HepG2 (cell line): ENCODE data around the gene CDHR3. TPM values are rescaled to one million over a fixed set of nuclear protein-coding genes. Genes with fewer than 3 reads are reported as not detected.

Experiments used
- ATAC-seq: fragments of 200-7000 bp; cut with Tn5 transposase; 3 replicates; pipeline ENCODE4 v1.9.1; 2020; ENCODE audit warnings: mild to moderate bottlenecking, moderate library complexity
- BruUV-seq: library from RNA; stranded (reverse); fragments of 400-500 nt; replicated peaks from 2 replicates; lab custom pipeline; 2021; lab: Mats Ljungman, UMichigan
- CTCF ChIA-PET: fragments of 300-600 bp; formaldehyde crosslinking; extraction: SDS; loops from one replicate; lab custom pipeline; 2021; ENCODE audit warnings: low total read pairs, inconsistent platforms, low intra/inter-chr PET ratio; lab: Yijun Ruan, JAX
- POLR2A ChIA-PET: fragments of 350-600 bp; sonication (Branson Sonifier 250); formaldehyde crosslinking; loops from one replicate; lab custom pipeline; 2020; ENCODE audit warnings: antibody characterized with exemption, inconsistent platforms; lab: Yijun Ruan, JAX
- DNase-seq: peaks from one replicate; pipeline ENCODE4 v3.0.0-alpha.2; 2015; ENCODE audit warnings: low spot score
- FAIRE-seq: peaks from 3 replicates; lab custom pipeline; 2011; peaks lifted over from hg19 to GRCh38; lab: Jason Lieb, UNC
- H2AFZ ChIP-seq: one replicate; pipeline ENCODE4 v1.6.1; 2011; ENCODE audit warnings: low read length, inconsistent platforms
- H3K27ac ChIP-seq: fragments of 300-600 bp; 3 replicates; pipeline ENCODE4 v1.8.0; 2011; ENCODE audit warnings: mixed run types, mild to moderate bottlenecking, mixed read lengths, low read length, inconsistent platforms; ENCODE audit not compliant: insufficient read depth; ENCODE audit errors: extremely low read length
- H3K27me3 ChIP-seq, 2 experiments: fragments of 200-600 bp in 1 of 2; 2 replicates in 1 of 2; 3 replicates in 1 of 2; pipeline versions ENCODE4 v1.6.0 to v1.8.0; 2011; ENCODE audit warnings: low read length in 2 of 2, mild to moderate bottlenecking in 2 of 2, moderate library complexity in 2 of 2, inconsistent platforms in 1 of 2; ENCODE audit not compliant: insufficient read depth in 2 of 2, control insufficient read depth in 1 of 2
- H3K36me3 ChIP-seq, 2 experiments: fragments of 200-600 bp in 1 of 2; replicated peaks in 1 of 2; 2 replicates in 1 of 2; 3 replicates in 1 of 2; pipeline versions ENCODE4 v1.5.1 to v1.8.0; 2011; ENCODE audit warnings: low read length in 2 of 2, inconsistent platforms in 1 of 2; ENCODE audit not compliant: insufficient read depth in 2 of 2, control insufficient read depth in 1 of 2
- H3K4me1 ChIP-seq: 2 replicates; pipeline ENCODE4 v1.5.1; 2012; ENCODE audit warnings: low read length, inconsistent platforms; ENCODE audit not compliant: insufficient read depth
- H3K4me2 ChIP-seq: 2 replicates; pipeline ENCODE4 v1.6.0; 2011; ENCODE audit warnings: low read depth, low read length, inconsistent platforms
- H3K4me3 ChIP-seq, 3 experiments: fragments of 200-600 bp in 1 of 3; sonication (generic), shearing (Covaris generic) in 1 of 3; replicated peaks in 1 of 3; 2 replicates each; pipeline ENCODE4 v1.5.1; 2011 to 2016; ENCODE audit warnings: low read length in 3 of 3, inconsistent platforms in 2 of 3, low read depth in 2 of 3, mild to moderate bottlenecking in 2 of 3, control low read depth in 1 of 3, mixed read lengths in 1 of 3; ENCODE audit not compliant: insufficient read depth in 1 of 3
- H3K79me2 ChIP-seq: one replicate; pipeline ENCODE4 v1.6.1; 2011; ENCODE audit warnings: low read length, inconsistent platforms; ENCODE audit not compliant: insufficient read depth
- H3K9ac ChIP-seq: 2 replicates; pipeline ENCODE4 v1.6.0; 2011; ENCODE audit warnings: mild to moderate bottlenecking, low read depth, low read length, inconsistent platforms; ENCODE audit not compliant: insufficient read depth
- H3K9me3 ChIP-seq: 2 replicates; pipeline ENCODE4 v1.5.1; 2012; ENCODE audit warnings: mild to moderate bottlenecking, low read length
- H4K20me1 ChIP-seq: 2 replicates; pipeline ENCODE4 v1.6.0; 2011; ENCODE audit warnings: inconsistent platforms, mild to moderate bottlenecking, low read length, moderate library complexity; ENCODE audit not compliant: insufficient read depth
- CENPX ChIP-seq: sonication (generic); formaldehyde crosslinking; IDR thresholded peaks from 2 replicates; pipeline ENCODE4 v1.9.0; 2021; ENCODE audit warnings: mild to moderate bottlenecking, missing genetic modification reagents, moderate library complexity
- KLF12 ChIP-seq: sonication (generic); formaldehyde crosslinking; IDR thresholded peaks from 2 replicates; pipeline ENCODE4 v1.4.0; 2020; ENCODE audit warnings: missing genetic modification reagents, borderline replicate concordance
- NFE2L1 ChIP-seq: sonication (generic); formaldehyde crosslinking; IDR thresholded peaks from 2 replicates; pipeline ENCODE4 v1.4.0; 2020; ENCODE audit warnings: missing genetic modification reagents, mild to moderate bottlenecking, borderline replicate concordance
- PHF20 ChIP-seq: sonication (generic); formaldehyde crosslinking; IDR thresholded peaks from 2 replicates; pipeline ENCODE4 v1.5.0; 2020; ENCODE audit warnings: mild to moderate bottlenecking, missing genetic modification reagents
- PHF8 ChIP-seq: sonication (generic); formaldehyde crosslinking; IDR thresholded peaks from 2 replicates; pipeline ENCODE4 v1.5.0; 2020; ENCODE audit warnings: missing genetic modification reagents
- SAFB2 ChIP-seq: sonication (generic); formaldehyde crosslinking; IDR thresholded peaks from 2 replicates; pipeline ENCODE4 v1.5.1; 2020; ENCODE audit warnings: missing genetic modification reagents, low read depth, mild to moderate bottlenecking, borderline replicate concordance
- SIX4 ChIP-seq: sonication (generic); formaldehyde crosslinking; IDR thresholded peaks from 2 replicates; pipeline ENCODE4 v1.4.0; 2020; ENCODE audit warnings: missing genetic modification reagents
- TOE1 ChIP-seq: sonication (generic); formaldehyde crosslinking; IDR thresholded peaks from 2 replicates; pipeline ENCODE4 v1.4.0; 2020; ENCODE audit warnings: mild to moderate bottlenecking, missing genetic modification reagents
- ZBTB25 ChIP-seq: IDR thresholded peaks from 2 replicates; pipeline ENCODE4 v1.6.1; 2018; ENCODE audit warnings: missing genetic modification reagents
- ZFP37 ChIP-seq: sonication (generic); formaldehyde crosslinking; IDR thresholded peaks from 2 replicates; pipeline ENCODE4 v1.4.0; 2020; ENCODE audit warnings: missing genetic modification reagents, borderline replicate concordance
- ZNF329 ChIP-seq: sonication (generic); formaldehyde crosslinking; IDR thresholded peaks from 2 replicates; pipeline ENCODE4 v1.9.0; 2021; ENCODE audit warnings: low read depth, mild to moderate bottlenecking, missing genetic modification reagents
- ZNF546 ChIP-seq: sonication (generic); formaldehyde crosslinking; conservative IDR thresholded peaks from 2 replicates; pipeline ENCODE4 v1.8.1; 2023; ENCODE audit warnings: mild to moderate bottlenecking, missing genetic modification reagents
- ZNF777 ChIP-seq: sonication (generic); formaldehyde crosslinking; IDR thresholded peaks from 2 replicates; pipeline ENCODE4 v1.4.0; 2020; ENCODE audit warnings: missing genetic modification reagents
- ZNF790 ChIP-seq: sonication (generic); formaldehyde crosslinking; IDR thresholded peaks from 2 replicates; pipeline ENCODE4 v1.8.0; 2022; ENCODE audit warnings: missing genetic modification reagents, mild to moderate bottlenecking, borderline replicate concordance
- ZZZ3 ChIP-seq: sonication (generic); formaldehyde crosslinking; IDR thresholded peaks from 2 replicates; pipeline ENCODE4 v1.4.0; 2020; ENCODE audit warnings: missing genetic modification reagents, mild to moderate bottlenecking, borderline replicate concordance
- WGBS: methylation state at CpG from one replicate; pipeline ENCODE4 v1.1.6; 2017; ENCODE audit warnings: low lambda C conversion rate; 5-methylcytosine and 5-hydroxymethylcytosine counted together
- in situ Hi-C: cut with HindIII; loops from 2 replicates; pipeline ENCODE4 v1.10.0; 2017; ENCODE audit warnings: low pct_unique_long_range_greater_than_20kb; ENCODE audit not compliant: extremely low pct_ligation_motif_present
- intact Hi-C: fragments of 100-400 bp; cut with micrococcal nuclease; formaldehyde crosslinking; loops from one replicate; pipeline ENCODE4 v1.10.0; 2022; ENCODE audit not compliant: unreplicated experiment
- polyA plus RNA-seq, 8 experiments: library from polyadenylated mRNA; depleted of rRNA in 3 of 8; stranded (reverse) in 7 of 8; unstranded in 1 of 8; fragments of >200 nt; fragmentation: Illumina TruSeq in 4 of 8; extraction: Trizol in 4 of 8; gene quantifications; 2 replicates each; pipeline versions ENCODE4 v1.2.1 to v1.2.3, GENCODE V29; 2011 to 2016; ENCODE audit warnings: low read depth in 4 of 8, missing spikeins in 1 of 8, mixed read lengths in 1 of 8; ENCODE audit not compliant: insufficient read depth in 1 of 8
- total RNA-seq, 5 experiments: library from RNA; depleted of rRNA; stranded (reverse); fragments of >200 nt; fragmentation: Illumina TruSeq; extraction: Trizol; gene quantifications; 2 replicates each; pipeline ENCODE4 v1.2.3, GENCODE V29; 2016; ENCODE audit warnings: low read depth in 1 of 5
- TF ChIP-seq, protein P1 (sequence below): sonication (generic); formaldehyde crosslinking; IDR thresholded peaks from 2 replicates; pipeline ENCODE4 v1.8.1; 2023; ENCODE audit warnings: mild to moderate bottlenecking, missing genetic modification reagents
- TF ChIP-seq, protein P2 (sequence below): sonication (generic); formaldehyde crosslinking; IDR thresholded peaks from 2 replicates; pipeline ENCODE4 v1.4.0; 2020; ENCODE audit warnings: missing genetic modification reagents, borderline replicate concordance
- TF ChIP-seq, protein P3 (sequence below): sonication (generic); formaldehyde crosslinking; IDR thresholded peaks from 2 replicates; pipeline ENCODE4 v1.5.0; 2020; ENCODE audit warnings: missing genetic modification reagents

Gene CDHR3
- total and polyA plus RNA-seq, 2 of the 13 experiments (the other 11 are each of a cell fraction or from before 2014, with no cell fraction given): 6.5 to 11.8 TPM

GRCh38 chr7:106052681-106053080 lies 89.6 kb downstream of the CDHR3 start:
- 6% methylated on average over 2 of the region's 2 CpGs for WGBS
- Histone ChIP-seq H3K36me3 (no peaks in the 10 kb centered on the region), H3K79me2 (no peaks in the 10 kb centered on the region), H3K9ac (no peak overlapping the region), H3K27ac (no peak overlapping the region), H3K4me3 (no peak overlapping the region), H2AFZ (no peak overlapping the region), H3K4me1 (peaks cover 23% of the 10 kb centered on the region), H3K27me3 (peaks cover 0 to 28% of the 10 kb centered on the region in 2 experiments; a peak in 4 of 5 replicates), H3K4me2 (no peak overlapping the region), H4K20me1 (no peaks in the 10 kb centered on the region), H3K9me3 (no peaks in the 10 kb centered on the region)
- BruUV-seq: no TSS peak
- POLR2A ChIA-PET: no interaction called here
- in situ Hi-C loops: no loop called here
- no peak for ATAC-seq
- no peak for DNase-seq
- intact Hi-C loops: loop anchor here (10.0 kb wide), 1 partner anchor 412 kb away; no protein-coding TSS in a partner anchor
- TF ChIP-seq SIX4 (CRISPR knock-in tag) (no peak), TOE1 (CRISPR knock-in tag) (no peak), ZNF329 (no peak), SAFB2 (no peak), KLF12 (CRISPR knock-in tag) (no peak), PHF20 (CRISPR knock-in tag) (no peak), NFE2L1 (CRISPR knock-in tag) (no peak), ZBTB25 (CRISPR knock-in tag) (no peak), ZFP37 (CRISPR knock-in tag) (no peak), ZZZ3 (CRISPR knock-in tag) (no peak), ZNF546 (CRISPR knock-in tag) (no peak), CENPX (CRISPR knock-in tag) (no peak), PHF8 (no peak), ZNF790 (CRISPR knock-in tag) (no peak), ZNF777 (no peak)
- TF ChIP-seq, protein P1, sequence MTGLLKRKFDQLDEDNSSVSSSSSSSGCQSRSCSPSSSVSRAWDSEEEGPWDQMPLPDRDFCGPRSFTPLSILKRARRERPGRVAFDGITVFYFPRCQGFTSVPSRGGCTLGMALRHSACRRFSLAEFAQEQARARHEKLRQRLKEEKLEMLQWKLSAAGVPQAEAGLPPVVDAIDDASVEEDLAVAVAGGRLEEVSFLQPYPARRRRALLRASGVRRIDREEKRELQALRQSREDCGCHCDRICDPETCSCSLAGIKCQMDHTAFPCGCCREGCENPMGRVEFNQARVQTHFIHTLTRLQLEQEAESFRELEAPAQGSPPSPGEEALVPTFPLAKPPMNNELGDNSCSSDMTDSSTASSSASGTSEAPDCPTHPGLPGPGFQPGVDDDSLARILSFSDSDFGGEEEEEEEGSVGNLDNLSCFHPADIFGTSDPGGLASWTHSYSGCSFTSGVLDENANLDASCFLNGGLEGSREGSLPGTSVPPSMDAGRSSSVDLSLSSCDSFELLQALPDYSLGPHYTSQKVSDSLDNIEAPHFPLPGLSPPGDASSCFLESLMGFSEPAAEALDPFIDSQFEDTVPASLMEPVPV (CRISPR knock-in tag): no peak
- TF ChIP-seq, protein P2, sequence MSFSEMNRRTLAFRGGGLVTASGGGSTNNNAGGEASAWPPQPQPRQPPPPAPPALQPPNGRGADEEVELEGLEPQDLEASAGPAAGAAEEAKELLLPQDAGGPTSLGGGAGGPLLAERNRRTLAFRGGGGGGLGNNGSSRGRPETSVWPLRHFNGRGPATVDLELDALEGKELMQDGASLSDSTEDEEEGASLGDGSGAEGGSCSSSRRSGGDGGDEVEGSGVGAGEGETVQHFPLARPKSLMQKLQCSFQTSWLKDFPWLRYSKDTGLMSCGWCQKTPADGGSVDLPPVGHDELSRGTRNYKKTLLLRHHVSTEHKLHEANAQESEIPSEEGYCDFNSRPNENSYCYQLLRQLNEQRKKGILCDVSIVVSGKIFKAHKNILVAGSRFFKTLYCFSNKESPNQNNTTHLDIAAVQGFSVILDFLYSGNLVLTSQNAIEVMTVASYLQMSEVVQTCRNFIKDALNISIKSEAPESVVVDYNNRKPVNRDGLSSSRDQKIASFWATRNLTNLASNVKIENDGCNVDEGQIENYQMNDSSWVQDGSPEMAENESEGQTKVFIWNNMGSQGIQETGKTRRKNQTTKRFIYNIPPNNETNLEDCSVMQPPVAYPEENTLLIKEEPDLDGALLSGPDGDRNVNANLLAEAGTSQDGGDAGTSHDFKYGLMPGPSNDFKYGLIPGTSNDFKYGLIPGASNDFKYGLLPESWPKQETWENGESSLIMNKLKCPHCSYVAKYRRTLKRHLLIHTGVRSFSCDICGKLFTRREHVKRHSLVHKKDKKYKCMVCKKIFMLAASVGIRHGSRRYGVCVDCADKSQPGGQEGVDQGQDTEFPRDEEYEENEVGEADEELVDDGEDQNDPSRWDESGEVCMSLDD (CRISPR knock-in tag): no peak
- TF ChIP-seq, protein P3, sequence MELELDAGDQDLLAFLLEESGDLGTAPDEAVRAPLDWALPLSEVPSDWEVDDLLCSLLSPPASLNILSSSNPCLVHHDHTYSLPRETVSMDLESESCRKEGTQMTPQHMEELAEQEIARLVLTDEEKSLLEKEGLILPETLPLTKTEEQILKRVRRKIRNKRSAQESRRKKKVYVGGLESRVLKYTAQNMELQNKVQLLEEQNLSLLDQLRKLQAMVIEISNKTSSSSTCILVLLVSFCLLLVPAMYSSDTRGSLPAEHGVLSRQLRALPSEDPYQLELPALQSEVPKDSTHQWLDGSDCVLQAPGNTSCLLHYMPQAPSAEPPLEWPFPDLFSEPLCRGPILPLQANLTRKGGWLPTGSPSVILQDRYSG: no peak
- CTCF ChIA-PET: no interaction called here
- FAIRE-seq: no peak
